Endothelial cell of umbilical vein (primary cell): ENCODE data around the gene GRID2. TPM values are rescaled to one million over a fixed set of nuclear protein-coding genes. Genes with fewer than 3 reads are reported as not detected.

Experiments
- BruUV-seq: library from RNA; stranded (reverse); fragments of 400-500 nt; replicated peaks from 2 replicates; lab custom pipeline; 2021; lab: Mats Ljungman, UMichigan
- CTCF ChIA-PET: fragments of 300-600, 350-600 bp; sonication (Branson Sonifier 250); formaldehyde crosslinking; loops from one replicate; lab custom pipeline; 2021; ENCODE audit warnings: antibody characterized with exemption, inconsistent platforms; lab: Charles Lee
- POLR2A ChIA-PET: fragments of 300-600, 350-600 bp; sonication (Branson Sonifier 250); formaldehyde crosslinking; loops from one replicate; lab custom pipeline; 2021; ENCODE audit warnings: antibody characterized with exemption, inconsistent platforms; lab: Charles Lee
- DNase-seq: peaks from one replicate; pipeline ENCODE4 v3.0.0-alpha.2; 2011; ENCODE audit warnings: low read depth, low spot score
- FAIRE-seq: peaks from 2 replicates; lab custom pipeline; 2011; peaks lifted over from hg19 to GRCh38; lab: Jason Lieb, UNC
- H2AFZ ChIP-seq: 2 replicates; pipeline ENCODE4 v1.6.0; 2012; ENCODE audit warnings: low read depth, low read length, control low read depth, inconsistent platforms
- H3K27ac ChIP-seq: 2 replicates; pipeline ENCODE4 v1.5.1; 2011; ENCODE audit warnings: low read depth, mild to moderate bottlenecking, control low read depth, low read length, moderate library complexity; ENCODE audit not compliant: insufficient read depth
- H3K27me3 ChIP-seq, 2 experiments: 2 replicates each; pipeline versions ENCODE4 v1.6.0 to v1.6.1; 2011; ENCODE audit warnings: low read length in 2 of 2, mixed read lengths in 1 of 2; ENCODE audit not compliant: control insufficient read depth in 2 of 2, insufficient read depth in 2 of 2
- H3K36me3 ChIP-seq, 2 experiments: 2 replicates in 1 of 2; 3 replicates in 1 of 2; pipeline ENCODE4 v1.5.1; 2011; ENCODE audit warnings: low read length in 2 of 2, mild to moderate bottlenecking in 1 of 2, moderate library complexity in 1 of 2; ENCODE audit not compliant: control insufficient read depth in 2 of 2, insufficient read depth in 2 of 2; ENCODE audit errors: extremely low read depth in 1 of 2
- H3K4me1 ChIP-seq: 3 replicates; pipeline ENCODE4 v1.5.1; 2011; ENCODE audit warnings: mild to moderate bottlenecking, low read length; ENCODE audit not compliant: control insufficient read depth, insufficient read depth; ENCODE audit errors: extremely low read depth
- H3K4me2 ChIP-seq: 2 replicates; pipeline ENCODE4 v1.6.1; 2011; ENCODE audit warnings: low read length, control low read depth, mixed read lengths; ENCODE audit not compliant: insufficient read depth
- H3K4me3 ChIP-seq, 3 experiments: fragments of 200-600 bp in 1 of 3; sonication (generic), shearing (Covaris generic) in 1 of 3; replicated peaks in 1 of 3; 2 replicates each; pipeline ENCODE4 v1.5.1; 2011 to 2016; ENCODE audit warnings: control low read depth in 3 of 3, low read length in 3 of 3, mild to moderate bottlenecking in 2 of 3, inconsistent platforms in 1 of 3, low read depth in 1 of 3, moderate library complexity in 1 of 3; ENCODE audit not compliant: insufficient read depth in 1 of 3
- H3K79me2 ChIP-seq: 2 replicates; pipeline ENCODE4 v1.6.0; 2012; ENCODE audit warnings: low read length, inconsistent platforms; ENCODE audit not compliant: control insufficient read depth, insufficient read depth
- H3K9ac ChIP-seq: replicated peaks from 2 replicates; pipeline ENCODE3; 2011; ENCODE audit warnings: low read length, control low read depth; ENCODE audit not compliant: insufficient read depth; ENCODE audit errors: extremely low read depth
- H3K9me1 ChIP-seq: replicated peaks from 3 replicates; pipeline ENCODE4 v1.6.0; 2011; ENCODE audit warnings: mild to moderate bottlenecking, low read length; ENCODE audit not compliant: control insufficient read depth, insufficient read depth; ENCODE audit errors: extremely low read depth
- H3K9me3 ChIP-seq: replicated peaks from 2 replicates; pipeline ENCODE4 v1.5.1; 2012; ENCODE audit warnings: low read length, inconsistent platforms; ENCODE audit not compliant: control insufficient read depth, insufficient read depth
- H4K20me1 ChIP-seq: replicated peaks from 2 replicates; pipeline ENCODE3; 2011; ENCODE audit warnings: mild to moderate bottlenecking, low read length; ENCODE audit not compliant: control insufficient read depth, insufficient read depth; ENCODE audit errors: extremely low read depth
- CTCF ChIP-seq, 2 donors: IDR thresholded peaks; 1 replicate in 1 of 2; 2 replicates in 1 of 2; pipeline ENCODE4 v1.5.1; 2011; ENCODE audit warnings: low read length in 2 of 2, mild to moderate bottlenecking in 2 of 2, moderate library complexity in 2 of 2, control low read depth in 1 of 2, inconsistent platforms in 1 of 2, low read depth in 1 of 2; ENCODE audit not compliant: insufficient read depth in 1 of 2; ENCODE audit errors: extremely low read depth in 1 of 2
- EZH2 ChIP-seq: IDR thresholded peaks from 2 replicates; pipeline ENCODE4 v1.6.1; 2012; ENCODE audit warnings: borderline replicate concordance, low read depth, mild to moderate bottlenecking, moderate library complexity, low read length, inconsistent platforms; ENCODE audit not compliant: severe bottlenecking
- FOS ChIP-seq: IDR thresholded peaks from 2 replicates; pipeline ENCODE4 v1.6.1; 2011; ENCODE audit warnings: mild to moderate bottlenecking, low read length, moderate library complexity, borderline replicate concordance; ENCODE audit not compliant: insufficient read depth
- GATA2 ChIP-seq: IDR thresholded peaks from 2 replicates; pipeline ENCODE4 v1.7.0; 2011; ENCODE audit warnings: low read depth, mild to moderate bottlenecking, moderate library complexity, mixed read lengths, low read length; ENCODE audit not compliant: insufficient read length, insufficient read depth
- JUN ChIP-seq: IDR thresholded peaks from 2 replicates; pipeline ENCODE4 v1.6.1; 2011; ENCODE audit warnings: borderline replicate concordance, low read depth; ENCODE audit not compliant: insufficient read length, insufficient read depth
- MYC ChIP-seq: IDR thresholded peaks from one replicate; pipeline ENCODE4 v1.6.1; 2011; ENCODE audit warnings: mild to moderate bottlenecking, low read depth, low read length
- POLR2A ChIP-seq: IDR thresholded peaks from 2 replicates; pipeline ENCODE4 v1.6.1; 2012; ENCODE audit warnings: low read depth, mild to moderate bottlenecking, control low read depth, low read length
- POLR2AphosphoS5 ChIP-seq: IDR thresholded peaks from 2 replicates; pipeline ENCODE4 v1.6.1; 2012; ENCODE audit warnings: low read depth, mild to moderate bottlenecking, control low read depth, low read length, moderate library complexity; ENCODE audit not compliant: insufficient read depth
- dilution Hi-C: fragments of 300-500 bp; cut with MboI; formaldehyde crosslinking; loops from one replicate; pipeline ENCODE4 v1.15.0; 2019; ENCODE audit warnings: low sequenced_read_pairs; ENCODE audit not compliant: extremely low pct_ligation_motif_present
- intact Hi-C: fragments of 100-400 bp; cut with micrococcal nuclease; formaldehyde crosslinking; loops from one replicate; pipeline ENCODE4 v1.10.0; 2022
- polyA plus RNA-seq, 4 experiments: library from polyadenylated mRNA; depleted of rRNA in 3 of 4; stranded (reverse) in 3 of 4; unstranded in 1 of 4; fragments of >200 nt; gene quantifications; 2 replicates each; pipeline versions ENCODE4 v1.2.1 to v1.2.3, GENCODE V29; 2011 to 2012; ENCODE audit warnings: missing spikeins in 1 of 4
- total RNA-seq: library from RNA; stranded (reverse); gene quantifications from 2 replicates; pipeline ENCODE4 v1.2.3, GENCODE V29; 2021
- TF ChIP-seq, protein P1 (sequence below): IDR thresholded peaks from 2 replicates; pipeline ENCODE4 v1.6.1; 2011; ENCODE audit not compliant: insufficient read depth, insufficient read length

The GRID2 gene
- total and polyA plus RNA-seq, 2 donors (not counting 3 experiments of a cell fraction or from before 2014, with no cell fraction given): not detected

GRCh38 chr4:93312299-93312698 is 1008.5 kb downstream of the GRID2 start:
- H3K9ac ChIP-seq: no peak overlapping the region
- FAIRE-seq (no peak), DNase-seq (no peak)
- H3K9me3 ChIP-seq: no peaks in the 10 kb centered on the region
- ChIA-PET POLR2A (no interaction called here), CTCF (no interaction called here)
- H3K4me1 ChIP-seq: peaks cover 4% of the 10 kb centered on the region
- H3K79me2 ChIP-seq: no peaks in the 10 kb centered on the region
- TF ChIP-seq MYC (no peak), EZH2 (no peak), POLR2A (no peak), CTCF (IDR thresholded peaks at IDR 0.05; ENCODE audit: extremely low read depth in 1 of 2, insufficient read depth in 1 of 2, low read depth in 1 of 2, low read length in 2 of 2) (no peak), FOS (no peak), JUN (no peak), GATA2 (no peak), POLR2AphosphoS5 (no peak)
- TF ChIP-seq, protein P1, sequence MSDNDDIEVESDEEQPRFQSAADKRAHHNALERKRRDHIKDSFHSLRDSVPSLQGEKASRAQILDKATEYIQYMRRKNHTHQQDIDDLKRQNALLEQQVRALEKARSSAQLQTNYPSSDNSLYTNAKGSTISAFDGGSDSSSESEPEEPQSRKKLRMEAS: no peak
- H3K9me1 ChIP-seq: no peaks in the 10 kb centered on the region
- peaks cover 0 to 2% of the 10 kb centered on the region in 2 experiments for H3K27me3 ChIP-seq
- H3K4me3 ChIP-seq: no peak overlapping the region
- no peaks in the 10 kb centered on the region for H3K36me3 ChIP-seq
- H4K20me1 ChIP-seq: no peaks in the 10 kb centered on the region
- H2AFZ ChIP-seq: no peak overlapping the region
- no peak overlapping the region for H3K4me2 ChIP-seq
- no peak overlapping the region for H3K27ac ChIP-seq
- no TSS peak for BruUV-seq
- dilution Hi-C loops (no loop called here), intact Hi-C loops (no loop called here)
